Stimulated activated CD8-positive, alpha-beta memory T cell treated with anti-CD3 and anti-CD28 coated beads, Interleukin-12 subunit alpha, Interleukin-12 subunit beta, amount 100 ng/mL, for 24 hours (primary cell): ENCODE data around the gene ANGPTL2.

Experiments
- DNase-seq: peaks from one replicate; pipeline ENCODE4 v3.0.0-alpha.2; 2020; ENCODE audit errors: extremely low read depth

Gene ANGPTL2

GRCh38 chr9:127076860-127077643 lies 45.4 kb downstream of the ANGPTL2 start:
- DNase-seq = no peak

- no peak for DNase-seq
Observed at GRCh38 chr9:127075624-127076372, 46.6 kb downstream of the ANGPTL2 start.

GRCh38 chr9:127074561-127075548 lies 47.6 kb downstream of the ANGPTL2 start:
- DNase-seq = no peak

GRCh38 chr9:127067603-127068220 lies 54.7 kb downstream of the ANGPTL2 start:
- DNase-seq = no peak

- no peak for DNase-seq
Observed at GRCh38 chr9:127066851-127067136, 55.6 kb downstream of the ANGPTL2 start.

GRCh38 chr9:127066060-127066850 lies 56.2 kb downstream of the ANGPTL2 start:
- no peak for DNase-seq

- no peak for DNase-seq
Observed at GRCh38 chr9:127065592-127065991, 56.8 kb downstream of the ANGPTL2 start.

- no peak for DNase-seq
Observed at GRCh38 chr9:127064335-127064734, 58.1 kb downstream of the ANGPTL2 start.

GRCh38 chr9:127061411-127061810 lies 61.0 kb downstream of the ANGPTL2 start:
- DNase-seq = no peak

- no peak for DNase-seq
Observed at GRCh38 chr9:127059765-127060361, 62.6 kb downstream of the ANGPTL2 start.

- DNase-seq = no peak
Observed at GRCh38 chr9:127059030-127059429, 63.4 kb downstream of the ANGPTL2 start.

- no peak for DNase-seq
Observed at GRCh38 chr9:127058645-127059021, 63.8 kb downstream of the ANGPTL2 start.

- DNase-seq = no peak
Observed at GRCh38 chr9:127058011-127058644, 64.3 kb downstream of the ANGPTL2 start.

GRCh38 chr9:127056446-127056845 lies 66.0 kb downstream of the ANGPTL2 start:
- no peak for DNase-seq

GRCh38 chr9:127055745-127056402 lies 66.6 kb downstream of the ANGPTL2 start:
- no peak for DNase-seq

- no peak for DNase-seq
Observed at GRCh38 chr9:127053960-127054359, 68.5 kb downstream of the ANGPTL2 start.

GRCh38 chr9:127053057-127053821 lies 69.2 kb downstream of the ANGPTL2 start:
- DNase-seq = no peak

GRCh38 chr9:127051881-127052595 lies 70.4 kb downstream of the ANGPTL2 start:
- no peak for DNase-seq
